Gastroesophageal sphincter (tissue), 4 donors: ENCODE measurements around the gene RNLS. TPM values are rescaled to one million over a fixed set of nuclear protein-coding genes. Genes with fewer than 3 reads are reported as not detected.

ENCODE experiments used
- ATAC-seq: fragments of 150-250 bp; one replicate; pipeline ENCODE4 v1.9.1; 2016; ENCODE audit warnings: mild to moderate bottlenecking, moderate library complexity
- H3K27ac ChIP-seq, 4 donors: fragments of 200-600 bp; sonication (generic) in 3 of 4; 1 replicate in 3 of 4; 2 replicates in 1 of 4; pipeline ENCODE4 v1.5.1; 2016 to 2019
- H3K27me3 ChIP-seq: fragments of 200-600 bp; sonication (generic); one replicate; pipeline ENCODE4 v1.5.1; 2019
- H3K36me3 ChIP-seq, 2 donors: fragments of 200-600 bp; sonication (generic); one replicate each; pipeline ENCODE4 v1.5.1; 2019; ENCODE audit warnings: control low read depth in 1 of 2
- H3K4me1 ChIP-seq, 3 donors: fragments of 200-600 bp; sonication (generic); 1 replicate in 2 of 3; 2 replicates in 1 of 3; pipeline ENCODE4 v1.5.1; 2016 to 2019; ENCODE audit warnings: control low read depth in 2 of 3
- H3K4me3 ChIP-seq, 2 donors: fragments of 200-600 bp; sonication (generic); one replicate each; pipeline ENCODE4 v1.5.1; 2019; ENCODE audit warnings: mild to moderate bottlenecking in 1 of 2, moderate library complexity in 1 of 2
- H3K9me3 ChIP-seq, 3 donors: fragments of 200-600 bp; sonication (generic); one replicate each; pipeline ENCODE4 v1.5.1; 2017 to 2019; ENCODE audit warnings: control low read depth in 2 of 3
- EP300 ChIP-seq: sonication (generic); formaldehyde crosslinking; IDR thresholded peaks from one replicate; pipeline ENCODE4 v1.6.1; 2017; ENCODE audit warnings: antibody characterized with exemption, mild to moderate bottlenecking
- POLR2A ChIP-seq, 2 donors: fragments of 450-650 bp; IDR thresholded peaks; one replicate each; pipeline ENCODE4 v1.6.1; 2017; ENCODE audit warnings: antibody characterized with exemption in 2 of 2, mild to moderate bottlenecking in 2 of 2, moderate library complexity in 1 of 2
- POLR2AphosphoS5 ChIP-seq: sonication (generic); formaldehyde crosslinking; IDR thresholded peaks from one replicate; pipeline ENCODE4 v1.6.1; 2017; ENCODE audit warnings: antibody characterized with exemption
- WGBS, 2 donors: methylation state at CpG; one replicate each; pipeline ENCODE4 v1.1.5; 2018; ENCODE audit warnings: low coverage in 1 of 2; 5-methylcytosine and 5-hydroxymethylcytosine counted together
- total RNA-seq, 4 donors: library from RNA; depleted of rRNA; stranded (reverse); fragments of >200 nt; gene quantifications; one replicate each; pipeline ENCODE4 v1.1.0, GENCODE V29; 2016
- TF ChIP-seq, protein P1 (sequence below), 4 experiments: fragments of 200-600 bp in 2 of 4; fragments of 450-650 bp in 2 of 4; sonication (generic) in 1 of 4; IDR thresholded peaks; one replicate each; pipeline ENCODE4 v1.5.1; 2017 to 2019; ENCODE audit warnings: antibody characterized with exemption in 4 of 4, mild to moderate bottlenecking in 2 of 4, moderate library complexity in 2 of 4

RNLS gene
- total RNA-seq, 4 donors from 2014 or later: 9.4 to 25.1 (median 15.3) TPM

DNA sequence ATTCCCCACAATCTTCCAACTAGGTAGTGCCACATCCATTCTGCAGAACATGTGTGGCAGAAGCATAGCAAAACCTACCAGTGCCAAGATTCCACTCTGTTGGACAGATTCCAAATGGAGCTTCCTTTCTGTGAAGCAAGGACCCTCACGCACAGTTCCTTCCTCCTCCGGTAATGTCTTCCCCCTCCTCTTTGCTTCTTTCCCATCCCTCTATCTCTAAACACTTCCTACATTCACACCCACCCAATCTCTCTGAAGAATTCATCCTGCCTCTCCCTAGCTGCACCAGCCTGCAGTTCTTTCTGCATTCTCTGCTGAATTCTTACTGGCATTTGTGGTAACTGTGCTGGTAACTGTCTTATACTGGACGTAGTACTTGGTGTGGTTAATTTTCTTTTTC is 124.9 kb downstream of the RNLS start:
- no peak overlapping the region for H3K4me3 ChIP-seq
- TF ChIP-seq EP300 (no peak), POLR2A (IDR thresholded peaks at IDR 0.05) (no peak)
- no peak for ATAC-seq
- no peaks in the 10 kb centered on the region for H3K4me1 ChIP-seq
- H3K9me3 ChIP-seq: no peaks in the 10 kb centered on the region
- no peak overlapping the region for H3K27ac ChIP-seq
- 52 to 73% methylated on average over 3 of the region's 3 CpGs for WGBS, 2 donors
- H3K27me3 ChIP-seq: no peaks in the 10 kb centered on the region
- H3K36me3 ChIP-seq: no peaks in the 10 kb centered on the region

DNA sequence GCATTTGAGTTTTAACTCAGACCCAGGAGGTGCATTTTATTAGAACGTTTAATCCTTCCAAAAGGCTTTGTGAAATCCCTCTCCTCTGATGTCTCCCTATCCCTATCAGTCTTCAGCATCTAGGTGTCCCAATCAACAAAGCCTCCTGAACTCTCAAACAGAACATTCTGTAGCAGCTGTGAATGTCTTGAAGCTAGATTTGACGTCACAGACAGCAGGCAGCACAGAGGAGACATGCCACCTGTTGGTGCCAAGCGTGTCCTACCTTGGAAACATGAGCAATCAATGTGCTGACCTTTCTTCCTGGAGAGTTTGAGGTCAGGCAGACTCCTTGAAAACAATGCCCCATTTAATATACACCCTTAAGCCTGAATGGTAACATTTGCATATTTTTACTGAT is 125.5 kb downstream of the RNLS start:
- Histone ChIP-seq H3K9me3 (no peaks in the 10 kb centered on the region), H3K36me3 (no peaks in the 10 kb centered on the region), H3K4me1 (no peaks in the 10 kb centered on the region), H3K4me3 (no peak overlapping the region), H3K27ac (no peak overlapping the region), H3K27me3 (no peaks in the 10 kb centered on the region)
- TF ChIP-seq POLR2A (IDR thresholded peaks at IDR 0.05): no peak
- no peak for TF ChIP-seq POLR2AphosphoS5
- TF ChIP-seq EP300: no peak
- TF ChIP-seq, protein P1, sequence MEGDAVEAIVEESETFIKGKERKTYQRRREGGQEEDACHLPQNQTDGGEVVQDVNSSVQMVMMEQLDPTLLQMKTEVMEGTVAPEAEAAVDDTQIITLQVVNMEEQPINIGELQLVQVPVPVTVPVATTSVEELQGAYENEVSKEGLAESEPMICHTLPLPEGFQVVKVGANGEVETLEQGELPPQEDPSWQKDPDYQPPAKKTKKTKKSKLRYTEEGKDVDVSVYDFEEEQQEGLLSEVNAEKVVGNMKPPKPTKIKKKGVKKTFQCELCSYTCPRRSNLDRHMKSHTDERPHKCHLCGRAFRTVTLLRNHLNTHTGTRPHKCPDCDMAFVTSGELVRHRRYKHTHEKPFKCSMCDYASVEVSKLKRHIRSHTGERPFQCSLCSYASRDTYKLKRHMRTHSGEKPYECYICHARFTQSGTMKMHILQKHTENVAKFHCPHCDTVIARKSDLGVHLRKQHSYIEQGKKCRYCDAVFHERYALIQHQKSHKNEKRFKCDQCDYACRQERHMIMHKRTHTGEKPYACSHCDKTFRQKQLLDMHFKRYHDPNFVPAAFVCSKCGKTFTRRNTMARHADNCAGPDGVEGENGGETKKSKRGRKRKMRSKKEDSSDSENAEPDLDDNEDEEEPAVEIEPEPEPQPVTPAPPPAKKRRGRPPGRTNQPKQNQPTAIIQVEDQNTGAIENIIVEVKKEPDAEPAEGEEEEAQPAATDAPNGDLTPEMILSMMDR (IDR thresholded peaks at IDR 0.05): no peak
- no peak for ATAC-seq
- WGBS, 2 donors: 79% methylated on average over 2 of the region's 3 CpGs; no CpG with 5 or more reads in 1 of the 2 donors

DNA sequence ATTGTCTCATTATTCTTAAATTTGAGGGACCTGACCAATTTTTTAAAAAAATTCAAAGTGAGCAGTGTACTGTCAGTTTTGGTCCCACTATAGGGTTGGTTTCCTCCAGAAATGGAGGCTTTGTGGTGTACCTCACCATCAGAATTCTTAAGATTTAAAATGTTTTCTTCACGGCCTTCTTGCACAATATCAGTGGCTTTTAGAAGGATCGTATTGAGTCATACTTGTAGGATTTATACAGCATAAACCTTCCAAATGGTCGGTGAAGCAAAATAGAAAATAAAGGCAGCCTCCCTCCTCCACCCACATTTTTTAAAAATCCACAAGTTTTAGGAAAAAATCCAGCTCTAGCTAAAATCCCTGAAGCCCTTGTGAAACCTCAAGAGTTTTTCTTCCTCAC is 126.4 kb downstream of the RNLS start:
- TF ChIP-seq EP300 (no peak), POLR2A (IDR thresholded peaks at IDR 0.05) (no peak), POLR2AphosphoS5 (no peak)
- 65 to 92% methylated on average over 3 of the region's 3 CpGs for WGBS, 2 donors
- no peak overlapping the region for H3K27ac ChIP-seq
- H3K4me1 ChIP-seq: no peaks in the 10 kb centered on the region
- ATAC-seq: peak; percentile 34
- H3K4me3 ChIP-seq: no peak overlapping the region
- no peaks in the 10 kb centered on the region for H3K27me3 ChIP-seq
- no peaks in the 10 kb centered on the region for H3K9me3 ChIP-seq
- H3K36me3 ChIP-seq: no peaks in the 10 kb centered on the region

DNA sequence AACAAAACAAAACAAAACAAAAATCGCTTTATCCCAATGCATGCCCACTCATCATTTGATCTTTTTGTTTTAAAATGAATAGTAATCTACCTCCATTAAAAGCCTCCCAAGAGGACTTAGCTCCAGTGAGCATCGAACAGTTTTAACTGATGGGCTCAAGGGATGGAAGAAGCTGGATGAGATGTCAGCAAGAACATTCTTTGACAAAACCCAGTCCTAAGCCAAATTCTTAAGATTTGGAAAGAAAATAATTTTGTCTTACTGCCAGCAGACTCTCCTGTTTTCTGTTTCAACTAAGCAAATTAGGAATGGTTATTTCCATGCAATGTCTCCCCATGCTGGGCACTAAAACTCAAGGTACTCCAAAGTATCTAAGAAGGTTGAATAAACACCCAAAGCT is 127.3 kb downstream of the RNLS start:
- Histone ChIP-seq H3K9me3 (no peaks in the 10 kb centered on the region), H3K4me3 (no peak overlapping the region), H3K27ac (no peak overlapping the region), H3K36me3 (no peaks in the 10 kb centered on the region), H3K27me3 (no peaks in the 10 kb centered on the region), H3K4me1 (no peaks in the 10 kb centered on the region)
- WGBS, 2 donors: 41 to 88% methylated on average over 2 of the region's 2 CpGs
- TF ChIP-seq, protein P1 (IDR thresholded peaks at IDR 0.05): no peak
- TF ChIP-seq POLR2A (IDR thresholded peaks at IDR 0.05) (no peak), POLR2AphosphoS5 (no peak), EP300 (no peak)
- no peak for ATAC-seq

DNA sequence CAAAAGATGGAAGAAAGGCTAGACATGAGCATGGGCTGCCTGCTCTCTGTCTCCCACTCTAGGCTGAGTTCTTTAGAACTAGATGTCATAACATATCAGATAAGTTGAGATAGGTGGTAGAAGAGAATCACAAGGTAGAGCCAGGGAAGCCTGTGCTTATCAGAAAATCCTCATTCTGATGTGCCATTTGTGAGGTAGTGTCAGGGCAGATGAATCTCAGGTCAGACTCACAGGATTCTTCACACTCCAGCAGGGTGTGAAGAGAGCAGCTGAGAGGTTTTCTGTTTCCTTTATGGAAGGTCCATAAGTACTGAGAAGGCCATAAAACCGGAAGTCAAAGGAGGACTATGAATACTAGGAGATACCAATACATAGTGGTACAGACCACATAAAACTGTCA is 132.9 kb downstream of the RNLS start:
- Histone ChIP-seq H3K27ac (no peak overlapping the region), H3K9me3 (no peaks in the 10 kb centered on the region), H3K4me3 (no peak overlapping the region), H3K36me3 (no peaks in the 10 kb centered on the region), H3K27me3 (no peaks in the 10 kb centered on the region), H3K4me1 (no peaks in the 10 kb centered on the region)
- no peak for ATAC-seq
- WGBS, 2 donors: 80 to 86% methylated on average over 1 of the region's 1 CpG
- TF ChIP-seq EP300 (no peak), POLR2A (IDR thresholded peaks at IDR 0.05) (no peak), POLR2AphosphoS5 (no peak)
- TF ChIP-seq, protein P1 (IDR thresholded peaks at IDR 0.05): no peak

DNA sequence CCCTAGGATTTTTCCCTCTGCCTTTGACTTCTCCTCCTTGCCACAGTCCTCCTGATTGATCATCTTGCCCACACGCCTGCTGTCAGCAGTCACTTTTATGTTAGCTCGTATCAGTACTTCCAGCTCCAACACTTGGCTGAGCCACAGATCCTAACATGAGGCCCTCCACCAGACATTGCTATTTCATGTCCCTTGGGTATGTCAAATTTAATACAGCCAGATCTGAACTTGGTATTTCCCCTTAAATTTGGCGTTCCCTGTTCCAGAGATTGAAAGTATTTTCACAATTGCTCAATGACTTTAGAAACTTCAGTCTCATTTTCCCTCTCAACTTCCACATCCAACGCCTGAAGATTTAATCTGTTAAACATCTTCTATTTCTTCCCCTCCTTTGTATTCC is 140.4 kb downstream of the RNLS start:
- peaks cover 0 to 12% (median 0%) of the 10 kb centered on the region in 3 donors for H3K9me3 ChIP-seq
- H3K36me3 ChIP-seq: no peaks in the 10 kb centered on the region
- no peak overlapping the region for H3K4me3 ChIP-seq
- no peaks in the 10 kb centered on the region for H3K27me3 ChIP-seq
- H3K4me1 ChIP-seq: peaks cover 0 to 8% (median 0%) of the 10 kb centered on the region in 3 donors
- no peak for ATAC-seq
- TF ChIP-seq POLR2A (IDR thresholded peaks at IDR 0.05) (no peak), EP300 (no peak), POLR2AphosphoS5 (no peak)
- TF ChIP-seq, protein P1 (IDR thresholded peaks at IDR 0.05): no peak
- 47 to 65% methylated on average over 4 of the region's 4 CpGs for WGBS, 2 donors
- no peak overlapping the region for H3K27ac ChIP-seq
